Measurements from ENCODE around the gene FRK.

DNA sequence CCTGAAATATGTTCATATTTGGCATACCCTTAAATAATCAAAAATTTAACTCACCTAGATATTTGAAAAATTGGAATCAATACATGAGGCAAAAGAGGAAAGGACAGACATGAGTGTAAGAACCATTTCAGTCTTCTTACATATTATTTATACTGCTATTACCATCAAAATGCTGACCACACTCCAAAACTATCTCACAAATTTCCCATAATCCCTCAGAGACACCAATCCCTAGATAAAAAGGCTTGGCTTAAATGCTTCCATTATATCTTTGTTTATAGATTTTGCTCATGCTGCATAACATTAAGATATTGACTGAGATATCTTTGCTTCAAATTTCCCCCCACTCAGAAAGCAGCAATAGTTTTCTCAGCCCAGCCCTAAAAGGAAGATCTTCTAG lies 28.3 kb upstream of the FRK start:
- TF ChIP-seq, protein P1, sequence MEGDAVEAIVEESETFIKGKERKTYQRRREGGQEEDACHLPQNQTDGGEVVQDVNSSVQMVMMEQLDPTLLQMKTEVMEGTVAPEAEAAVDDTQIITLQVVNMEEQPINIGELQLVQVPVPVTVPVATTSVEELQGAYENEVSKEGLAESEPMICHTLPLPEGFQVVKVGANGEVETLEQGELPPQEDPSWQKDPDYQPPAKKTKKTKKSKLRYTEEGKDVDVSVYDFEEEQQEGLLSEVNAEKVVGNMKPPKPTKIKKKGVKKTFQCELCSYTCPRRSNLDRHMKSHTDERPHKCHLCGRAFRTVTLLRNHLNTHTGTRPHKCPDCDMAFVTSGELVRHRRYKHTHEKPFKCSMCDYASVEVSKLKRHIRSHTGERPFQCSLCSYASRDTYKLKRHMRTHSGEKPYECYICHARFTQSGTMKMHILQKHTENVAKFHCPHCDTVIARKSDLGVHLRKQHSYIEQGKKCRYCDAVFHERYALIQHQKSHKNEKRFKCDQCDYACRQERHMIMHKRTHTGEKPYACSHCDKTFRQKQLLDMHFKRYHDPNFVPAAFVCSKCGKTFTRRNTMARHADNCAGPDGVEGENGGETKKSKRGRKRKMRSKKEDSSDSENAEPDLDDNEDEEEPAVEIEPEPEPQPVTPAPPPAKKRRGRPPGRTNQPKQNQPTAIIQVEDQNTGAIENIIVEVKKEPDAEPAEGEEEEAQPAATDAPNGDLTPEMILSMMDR (conservative IDR thresholded peaks at IDR 0.05; ENCODE audit: low read length), result no peak
- TF ChIP-seq EZH2phosphoT487 (IDR thresholded peaks at IDR 0.05; ENCODE audit: borderline replicate concordance, low read depth, low read length), result no peak

Measured in OCI-LY7 (cell line).